Liver (tissue), 3 donors: Measurements from ENCODE around the gene PHACTR4.

Experiments
- JUND ChIP-seq, 2 donors: IDR thresholded peaks; 2 replicates each; pipeline ENCODE4 v1.6.1; 2016; ENCODE audit warnings: antibody characterized with exemption in 2 of 2
- MAX ChIP-seq: IDR thresholded peaks from 2 replicates; pipeline ENCODE4 v1.6.1; 2016; ENCODE audit warnings: antibody characterized with exemption
- TF ChIP-seq, protein P1 (sequence below): fragments of 150-350 bp; IDR thresholded peaks from 2 replicates; pipeline ENCODE4 v1.5.1; 2017; ENCODE audit warnings: improper control_type of control experiment, low read depth, low read length; ENCODE audit not compliant: missing input control
- donor health status: healthy.
- donor health status: healthy.

DNA sequence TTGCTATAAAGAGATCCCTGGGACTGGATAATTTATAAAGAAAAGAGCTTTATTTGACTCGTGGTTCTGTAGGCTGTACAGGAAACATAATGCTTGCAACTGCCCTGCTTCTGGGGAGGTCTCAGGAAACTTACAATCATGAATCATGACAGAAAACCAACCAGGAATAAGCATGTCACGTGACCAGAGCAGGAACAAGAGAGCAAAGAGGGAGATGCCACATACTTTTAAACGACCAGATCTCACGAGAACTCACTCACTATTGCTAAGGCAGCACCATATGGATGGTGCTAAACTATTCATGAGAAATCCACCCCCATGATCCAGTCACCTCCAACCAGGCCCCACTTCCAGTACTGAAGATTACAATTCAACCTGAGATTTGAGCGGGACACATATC lies 86.5 kb downstream of the PHACTR4 start:
- TF ChIP-seq MAX: no peak
- TF ChIP-seq JUND (IDR thresholded peaks at IDR 0.05): no peak
- TF ChIP-seq, protein P1, sequence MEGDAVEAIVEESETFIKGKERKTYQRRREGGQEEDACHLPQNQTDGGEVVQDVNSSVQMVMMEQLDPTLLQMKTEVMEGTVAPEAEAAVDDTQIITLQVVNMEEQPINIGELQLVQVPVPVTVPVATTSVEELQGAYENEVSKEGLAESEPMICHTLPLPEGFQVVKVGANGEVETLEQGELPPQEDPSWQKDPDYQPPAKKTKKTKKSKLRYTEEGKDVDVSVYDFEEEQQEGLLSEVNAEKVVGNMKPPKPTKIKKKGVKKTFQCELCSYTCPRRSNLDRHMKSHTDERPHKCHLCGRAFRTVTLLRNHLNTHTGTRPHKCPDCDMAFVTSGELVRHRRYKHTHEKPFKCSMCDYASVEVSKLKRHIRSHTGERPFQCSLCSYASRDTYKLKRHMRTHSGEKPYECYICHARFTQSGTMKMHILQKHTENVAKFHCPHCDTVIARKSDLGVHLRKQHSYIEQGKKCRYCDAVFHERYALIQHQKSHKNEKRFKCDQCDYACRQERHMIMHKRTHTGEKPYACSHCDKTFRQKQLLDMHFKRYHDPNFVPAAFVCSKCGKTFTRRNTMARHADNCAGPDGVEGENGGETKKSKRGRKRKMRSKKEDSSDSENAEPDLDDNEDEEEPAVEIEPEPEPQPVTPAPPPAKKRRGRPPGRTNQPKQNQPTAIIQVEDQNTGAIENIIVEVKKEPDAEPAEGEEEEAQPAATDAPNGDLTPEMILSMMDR: no peak
